ENCODE measurements around the gene SUGCT. TPM values are rescaled to one million over a fixed set of nuclear protein-coding genes. Genes with fewer than 3 reads are reported as not detected.
A peak's percentile ranks its signal among the peaks of the same experiment; 100 is the strongest.

Gene SUGCT
- total and polyA plus RNA-seq, 12 donors = 8.4 to 96.4 (median 25.5) TPM

DNA sequence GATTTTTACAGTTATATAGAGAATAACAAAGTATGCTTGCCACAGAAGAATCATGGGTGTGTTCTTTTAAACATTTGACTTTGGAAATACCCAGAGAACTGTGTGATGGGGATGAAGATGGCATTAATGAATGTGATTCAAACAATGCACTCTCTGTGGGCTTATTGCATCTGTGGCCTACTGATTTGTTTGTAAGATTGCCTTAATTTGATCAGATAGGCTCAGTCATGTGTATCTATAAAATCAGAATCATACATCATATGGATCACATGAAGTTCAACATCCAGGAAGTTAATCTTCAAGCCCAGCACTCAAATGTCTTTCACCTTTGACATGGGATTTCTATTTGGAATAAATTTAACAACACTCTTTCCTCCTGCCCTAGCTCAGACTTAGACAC lies 410.9 kb downstream of the SUGCT start:
- Histone ChIP-seq H3K9me3 (replicated peaks in 1 of 3) (no peaks in the 10 kb centered on the region), H3K27ac (no peak overlapping the region), H3K27me3 (no peaks in the 10 kb centered on the region), H3K36me3 (replicated peaks in 1 of 2) (no peaks in the 10 kb centered on the region), H3K4me3 (no peak overlapping the region), H3K4me1 (replicated peaks in 1 of 2) (no peaks in the 10 kb centered on the region)
- intact Hi-C loops (cut with DNase I) = no loop called here
- TF ChIP-seq POLR2A (IDR thresholded peaks at IDR 0.05) (no peak), CTCF (IDR thresholded peaks at IDR 0.05) (no peak)
- DNase-seq = no peak

DNA sequence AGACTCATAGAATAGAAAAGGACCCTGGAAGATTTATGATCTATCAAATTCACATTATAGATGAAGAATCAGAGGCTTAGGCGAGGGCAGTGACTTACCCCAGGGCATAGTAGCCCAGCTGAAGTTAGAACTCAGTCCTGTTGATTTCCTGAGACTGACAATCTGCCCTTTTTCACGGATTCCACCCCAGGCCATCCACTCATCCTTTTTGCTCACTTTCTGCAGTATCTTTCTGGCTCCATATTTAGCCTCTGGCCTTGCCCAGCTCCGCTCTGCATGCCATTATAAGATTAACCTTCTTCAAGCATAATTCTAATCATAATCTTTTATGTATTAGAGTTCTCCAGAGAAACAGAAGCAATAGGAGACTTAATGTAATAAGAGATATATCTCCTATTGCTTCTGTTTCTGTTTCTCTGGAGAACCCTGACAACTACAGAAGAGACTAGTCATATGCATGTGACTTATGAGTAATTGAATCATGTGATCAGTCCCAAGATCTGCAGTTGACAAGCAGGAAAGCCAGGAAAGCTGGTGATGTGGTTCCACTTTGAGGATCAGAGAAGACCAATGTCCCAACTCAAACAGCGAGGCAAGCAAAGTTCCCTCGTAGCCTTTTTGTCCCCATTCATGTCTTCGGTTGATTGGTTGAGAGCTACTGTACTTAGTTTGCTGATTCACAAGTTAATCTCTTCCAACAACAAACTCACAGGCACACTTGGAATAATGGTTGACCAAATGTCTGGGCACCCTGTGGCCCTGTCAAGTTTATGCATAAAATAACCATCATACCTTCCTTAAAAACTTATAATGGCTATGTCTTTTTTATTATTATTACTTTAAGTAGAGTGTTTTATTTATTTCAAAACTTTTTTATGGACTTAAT lies 412.1 kb downstream of the SUGCT start:
- no peaks in the 10 kb centered on the region for H3K9me3 ChIP-seq (replicated peaks in 1 of 3)
- DNase-seq = no peak
- intact Hi-C loops (cut with DNase I) = no loop called here
- no peaks in the 10 kb centered on the region for H3K36me3 ChIP-seq (replicated peaks in 1 of 2)
- H3K4me3 ChIP-seq = no peak overlapping the region
- TF ChIP-seq POLR2A (IDR thresholded peaks at IDR 0.05) (no peak), CTCF (IDR thresholded peaks at IDR 0.05) (no peak)
- H3K27ac ChIP-seq = no peak overlapping the region
- 86 to 91% (median 88%) methylated on average over 6 of the region's 6 CpGs for WGBS, 4 donors
- H3K27me3 ChIP-seq = no peaks in the 10 kb centered on the region
- H3K4me1 ChIP-seq (replicated peaks in 1 of 2) = peaks cover 0 to 5% of the 10 kb centered on the region in 2 donors

GRCh38 chr7:40549372-40550039 lies 414.7 kb downstream of the SUGCT start:
- TF ChIP-seq CTCF (IDR thresholded peaks at IDR 0.05) (no peak), POLR2A (IDR thresholded peaks at IDR 0.05) (no peak)
- H3K36me3 ChIP-seq (replicated peaks in 1 of 2) = no peaks in the 10 kb centered on the region
- H3K27me3 ChIP-seq = no peaks in the 10 kb centered on the region
- intact Hi-C loops (cut with DNase I) = no loop called here
- 85 to 94% (median 90%) methylated on average over 2 of the region's 2 CpGs for WGBS, 4 donors
- H3K9me3 ChIP-seq (replicated peaks in 1 of 3) = no peaks in the 10 kb centered on the region
- H3K27ac ChIP-seq = no peak overlapping the region
- no peak for DNase-seq
- peaks cover 0 to 5% of the 10 kb centered on the region in 2 donors for H3K4me1 ChIP-seq (replicated peaks in 1 of 2)
- H3K4me3 ChIP-seq = no peak overlapping the region

DNA sequence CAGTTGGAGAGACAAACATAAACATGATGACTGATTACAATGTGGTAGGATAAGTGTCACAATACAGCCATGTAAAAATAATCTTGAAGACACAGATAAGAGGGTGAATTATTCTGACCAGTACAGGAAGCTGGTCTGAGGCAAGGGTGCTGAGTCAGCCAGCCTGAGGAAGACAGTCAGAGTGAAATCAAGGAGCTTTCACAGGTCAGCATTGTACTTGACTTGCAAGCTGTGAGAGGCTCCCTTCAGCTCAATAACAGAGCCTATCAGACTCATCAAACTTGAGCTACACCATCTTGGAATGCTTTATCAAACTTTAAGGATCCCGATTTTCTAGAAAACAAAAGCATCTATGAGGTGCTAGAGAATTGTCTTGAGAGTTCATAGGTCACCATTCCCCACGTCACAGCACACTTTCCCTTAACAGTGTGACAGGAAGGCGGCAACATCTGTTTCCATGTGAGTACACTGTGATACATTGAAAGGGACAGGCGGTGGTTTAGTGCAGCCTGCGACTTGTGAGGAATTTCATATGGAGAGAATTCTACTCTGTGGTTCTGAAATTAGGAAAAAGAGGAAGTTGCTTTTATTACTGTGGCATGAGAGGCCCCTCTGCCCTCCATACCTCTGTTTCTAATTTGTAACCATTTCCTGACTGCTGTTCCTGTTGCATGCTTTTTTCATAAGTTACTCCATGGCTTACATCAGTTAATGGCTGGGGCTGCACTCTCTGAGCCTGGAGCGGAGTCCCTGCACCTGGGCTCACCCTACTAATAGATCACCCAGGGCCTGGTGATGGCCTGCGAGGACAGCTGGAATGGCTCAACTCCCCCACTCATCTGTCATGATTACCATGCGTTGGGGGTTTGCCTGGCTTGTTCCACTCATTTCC lies 417.1 kb downstream of the SUGCT start:
- WGBS, 4 donors = 50 to 68% (median 59%) methylated on average over 8 of the region's 8 CpGs
- Histone ChIP-seq H3K27me3 (no peaks in the 10 kb centered on the region), H3K4me1 (replicated peaks in 1 of 2) (peaks cover 0 to 5% of the 10 kb centered on the region in 2 donors), H3K4me3 (no peak overlapping the region), H3K36me3 (replicated peaks in 1 of 2) (no peaks in the 10 kb centered on the region), H3K27ac (peak overlapping the region in 1 of 5 donors; percentile 58), H3K9me3 (replicated peaks in 1 of 3) (no peaks in the 10 kb centered on the region)
- intact Hi-C loops (cut with DNase I) = no loop called here
- TF ChIP-seq CTCF (IDR thresholded peaks at IDR 0.05) (no peak), POLR2A (IDR thresholded peaks at IDR 0.05) (no peak)
- peak; percentile 17 to 78 (median 55) for DNase-seq
